Fibroblast of pulmonary artery (primary cell): ENCODE data around the gene SHISA7.

Source experiments
- DNase-seq: peaks from one replicate; pipeline ENCODE4 v3.0.0-alpha.2; 2010; ENCODE audit warnings: low read depth
- H3K4me3 ChIP-seq: replicated peaks from 2 replicates; pipeline ENCODE4 v1.5.1; 2011; ENCODE audit warnings: low read depth, mild to moderate bottlenecking, control low read depth, low read length, moderate library complexity
- TF ChIP-seq, protein P1 (sequence below): IDR thresholded peaks from 2 replicates; pipeline ENCODE4 v1.5.1; 2011; ENCODE audit warnings: mild to moderate bottlenecking, control low read depth, low read length, inconsistent platforms; ENCODE audit errors: missing control alignments

SHISA7 gene

DNA sequence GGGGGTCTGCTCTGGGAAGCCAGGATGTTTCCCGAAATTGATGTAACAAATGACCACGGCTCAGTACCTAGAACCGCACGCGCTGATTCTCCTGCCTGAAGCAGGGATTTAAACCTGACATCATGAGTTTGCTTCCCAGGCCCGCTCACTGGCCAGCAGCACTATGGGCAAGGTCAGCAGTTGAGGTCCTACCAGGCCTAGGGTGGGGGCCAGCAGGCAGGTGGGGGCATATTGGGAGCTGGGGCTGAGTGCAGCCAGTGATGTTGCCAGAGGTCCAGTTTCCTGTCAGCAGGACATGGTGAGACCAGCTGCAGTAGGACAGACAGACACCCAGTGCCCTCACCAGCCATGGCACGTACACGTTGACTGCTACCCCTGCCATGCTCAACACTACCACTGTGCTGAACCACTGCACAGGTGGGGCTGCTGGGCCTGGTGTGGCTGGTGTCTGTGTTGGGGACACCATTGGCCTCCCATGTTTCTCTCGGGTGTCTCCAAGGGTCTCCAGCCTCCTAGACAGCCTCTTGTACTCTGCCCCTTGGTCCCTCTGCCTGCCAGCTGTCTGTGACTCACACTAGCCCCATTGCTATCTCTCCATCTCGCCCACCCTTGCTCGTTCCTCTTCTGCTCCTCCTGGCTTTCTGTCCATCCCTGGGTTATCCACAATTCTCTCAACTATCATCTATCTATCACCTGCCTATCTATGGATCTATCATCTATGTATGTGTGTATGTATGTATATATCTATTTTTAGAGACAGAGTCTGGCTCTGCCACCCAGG lies 22.6 kb upstream of the SHISA7 start:
- no peak overlapping the region for H3K4me3 ChIP-seq
- TF ChIP-seq, protein P1, sequence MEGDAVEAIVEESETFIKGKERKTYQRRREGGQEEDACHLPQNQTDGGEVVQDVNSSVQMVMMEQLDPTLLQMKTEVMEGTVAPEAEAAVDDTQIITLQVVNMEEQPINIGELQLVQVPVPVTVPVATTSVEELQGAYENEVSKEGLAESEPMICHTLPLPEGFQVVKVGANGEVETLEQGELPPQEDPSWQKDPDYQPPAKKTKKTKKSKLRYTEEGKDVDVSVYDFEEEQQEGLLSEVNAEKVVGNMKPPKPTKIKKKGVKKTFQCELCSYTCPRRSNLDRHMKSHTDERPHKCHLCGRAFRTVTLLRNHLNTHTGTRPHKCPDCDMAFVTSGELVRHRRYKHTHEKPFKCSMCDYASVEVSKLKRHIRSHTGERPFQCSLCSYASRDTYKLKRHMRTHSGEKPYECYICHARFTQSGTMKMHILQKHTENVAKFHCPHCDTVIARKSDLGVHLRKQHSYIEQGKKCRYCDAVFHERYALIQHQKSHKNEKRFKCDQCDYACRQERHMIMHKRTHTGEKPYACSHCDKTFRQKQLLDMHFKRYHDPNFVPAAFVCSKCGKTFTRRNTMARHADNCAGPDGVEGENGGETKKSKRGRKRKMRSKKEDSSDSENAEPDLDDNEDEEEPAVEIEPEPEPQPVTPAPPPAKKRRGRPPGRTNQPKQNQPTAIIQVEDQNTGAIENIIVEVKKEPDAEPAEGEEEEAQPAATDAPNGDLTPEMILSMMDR: no peak

GRCh38 chr19:55464662-55465054 lies 21.6 kb upstream of the SHISA7 start, which contains the start of gene C19orf85:
TSS of gene C19orf85 (minus strand) at chr19:55464751. CDS start at chr19:55464554, 197 bp downstream.
- DNase-seq: no peak
- H3K4me3 ChIP-seq: no peak within 1 kb of the TSS
- TF ChIP-seq, protein P1: no peak

More for the DNA sequence above, 22.6 kb upstream of the SHISA7 start:
- DNase-seq: no peak

- H3K4me3 ChIP-seq: no peak overlapping the region
- TF ChIP-seq, protein P1: no peak
- no peak for DNase-seq
Observed at GRCh38 chr19:55464039-55464661, 21.1 kb upstream of the SHISA7 start.

DNA sequence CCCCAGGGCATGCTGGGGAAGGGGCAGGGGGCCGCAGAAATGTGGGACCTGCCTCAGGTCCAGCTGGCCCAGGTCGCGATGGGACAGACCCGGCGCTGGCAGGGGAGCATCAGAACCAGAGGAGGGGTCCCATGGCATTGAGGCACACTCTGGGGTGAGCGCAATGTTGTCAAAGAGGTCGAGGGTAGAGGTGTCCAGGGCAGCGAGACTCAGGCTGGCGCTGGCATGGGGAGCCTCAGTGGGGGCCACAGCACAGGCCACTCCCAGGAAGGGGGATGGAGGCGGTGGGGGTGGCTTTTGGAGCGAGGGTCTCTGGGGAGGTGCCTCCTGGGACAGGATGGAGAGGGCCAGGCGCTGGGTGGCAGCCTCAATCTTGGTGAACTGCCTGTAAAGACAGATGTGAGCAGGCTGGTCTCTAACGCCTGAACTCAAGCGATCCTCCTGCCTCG lies 20.5 kb upstream of the SHISA7 start:
- TF ChIP-seq, protein P1: no peak
- H3K4me3 ChIP-seq: no peak overlapping the region
- DNase-seq: no peak

GRCh38 chr19:55462722-55463121 lies 19.6 kb upstream of the SHISA7 start:
- TF ChIP-seq, protein P1: no peak
- no peak overlapping the region for H3K4me3 ChIP-seq
- no peak for DNase-seq

DNA sequence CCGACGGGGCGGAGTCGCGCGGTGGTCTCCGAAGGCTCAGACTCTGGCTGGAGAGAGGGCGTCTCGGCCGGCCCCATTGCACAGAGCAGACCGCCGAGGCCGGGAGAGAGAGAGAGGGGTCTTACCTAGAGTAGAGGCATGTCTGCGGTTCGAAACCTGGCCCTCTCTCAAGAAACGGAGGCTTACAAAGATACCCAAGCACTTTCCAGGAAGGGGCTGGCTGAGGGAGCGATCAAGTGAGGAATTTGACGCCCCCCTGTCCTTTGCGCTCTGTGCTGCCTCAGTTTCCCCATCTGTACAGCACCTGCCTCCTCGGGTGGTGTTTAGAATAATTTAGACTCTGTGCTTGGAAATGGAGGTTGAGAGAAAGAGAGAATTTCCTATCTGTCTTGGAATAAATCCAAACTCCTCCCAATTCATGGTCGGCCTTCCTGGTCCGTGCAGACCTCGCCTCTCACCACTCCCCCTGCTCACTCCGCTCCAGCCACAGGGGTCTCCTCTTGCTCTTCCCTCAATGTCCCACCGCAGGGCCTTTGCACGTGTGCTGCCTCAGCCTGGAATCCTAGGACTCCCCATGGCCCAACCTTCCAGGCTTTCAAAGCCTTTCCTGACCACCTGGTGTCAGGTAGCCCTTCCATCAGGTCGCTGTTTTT lies 19.0 kb upstream of the SHISA7 start:
- TF ChIP-seq, protein P1: no peak
- H3K4me3 ChIP-seq: peak overlapping the region; percentile 64
- DNase-seq: peak; percentile 53
